ENCODE measurements around the gene FGF2. TPM values are rescaled to one million over a fixed set of nuclear protein-coding genes. Genes with fewer than 3 reads are reported as not detected.
"Not testable (repeated sequence)": the region's sequence is repeated elsewhere in the genome, so short reads cannot be mapped to it uniquely, and the experiment has no call there.

The FGF2 gene
- polyA plus RNA-seq, 1 donor = 3.0 TPM

GRCh38 chr4:122810669-122811068 is 16.0 kb upstream of the FGF2 start:
- H3K4me3 ChIP-seq (ENCODE audit: low read length) = no peak overlapping the region
- H3K4me1 ChIP-seq (ENCODE audit: control insufficient read depth, insufficient read depth, low read length) = no peaks in the 10 kb centered on the region
- H3K9me3 ChIP-seq (ENCODE audit: control insufficient read depth, low read depth, low read length) = peaks cover 3% of the 10 kb centered on the region
- no peaks in the 10 kb centered on the region for H3K27me3 ChIP-seq (ENCODE audit: control insufficient read depth, insufficient read depth, low read length)
- WGBS (ENCODE audit: insufficient coverage, low lambda C conversion rate) = no CpG with 5 or more reads among the region's 1 CpG
- no peaks in the 10 kb centered on the region for H3K36me3 ChIP-seq (ENCODE audit: control insufficient read depth, insufficient read depth, low read length)
- no peak overlapping the region for H3K27ac ChIP-seq (ENCODE audit: low read length)
- no peak for DNase-seq

GRCh38 chr4:122811781-122812180 is 14.8 kb upstream of the FGF2 start:
- no CpG with 5 or more reads among the region's 32 CpGs for WGBS (ENCODE audit: insufficient coverage, low lambda C conversion rate)
- not testable (repeated sequence) for H3K27me3 ChIP-seq (ENCODE audit: control insufficient read depth, insufficient read depth, low read length); H3K9me3 ChIP-seq (ENCODE audit: control insufficient read depth, low read depth, low read length); H3K27ac ChIP-seq (ENCODE audit: low read length); H3K4me3 ChIP-seq (ENCODE audit: low read length); H3K36me3 ChIP-seq (ENCODE audit: control insufficient read depth, insufficient read depth, low read length); DNase-seq; H3K4me1 ChIP-seq (ENCODE audit: control insufficient read depth, insufficient read depth, low read length)

GRCh38 chr4:122812823-122813222 is 13.8 kb upstream of the FGF2 start:
- not testable (repeated sequence) for DNase-seq; H3K36me3 ChIP-seq (ENCODE audit: control insufficient read depth, insufficient read depth, low read length); H3K4me3 ChIP-seq (ENCODE audit: low read length); H3K4me1 ChIP-seq (ENCODE audit: control insufficient read depth, insufficient read depth, low read length); H3K9me3 ChIP-seq (ENCODE audit: control insufficient read depth, low read depth, low read length); H3K27me3 ChIP-seq (ENCODE audit: control insufficient read depth, insufficient read depth, low read length); H3K27ac ChIP-seq (ENCODE audit: low read length)
- no CpG with 5 or more reads among the region's 3 CpGs for WGBS (ENCODE audit: insufficient coverage, low lambda C conversion rate)

GRCh38 chr4:122814426-122814825 is 12.2 kb upstream of the FGF2 start:
- peaks cover 3% of the 10 kb centered on the region for H3K9me3 ChIP-seq (ENCODE audit: control insufficient read depth, low read depth, low read length)
- no peak for DNase-seq
- no peaks in the 10 kb centered on the region for H3K4me1 ChIP-seq (ENCODE audit: control insufficient read depth, insufficient read depth, low read length)
- H3K27ac ChIP-seq (ENCODE audit: low read length) = no peak overlapping the region
- no peaks in the 10 kb centered on the region for H3K36me3 ChIP-seq (ENCODE audit: control insufficient read depth, insufficient read depth, low read length)
- H3K27me3 ChIP-seq (ENCODE audit: control insufficient read depth, insufficient read depth, low read length) = no peaks in the 10 kb centered on the region
- no peak overlapping the region for H3K4me3 ChIP-seq (ENCODE audit: low read length)
- WGBS (ENCODE audit: insufficient coverage, low lambda C conversion rate) = 93% methylated on average over 2 of the region's 2 CpGs

- Histone ChIP-seq H3K27me3 (ENCODE audit: control insufficient read depth, insufficient read depth, low read length) (no peaks in the 10 kb centered on the region), H3K4me3 (ENCODE audit: low read length) (no peak overlapping the region), H3K27ac (ENCODE audit: low read length) (no peak overlapping the region), H3K36me3 (ENCODE audit: control insufficient read depth, insufficient read depth, low read length) (no peaks in the 10 kb centered on the region), H3K4me1 (ENCODE audit: control insufficient read depth, insufficient read depth, low read length) (no peaks in the 10 kb centered on the region), H3K9me3 (ENCODE audit: control insufficient read depth, low read depth, low read length) (peaks cover 3% of the 10 kb centered on the region)
- WGBS (ENCODE audit: insufficient coverage, low lambda C conversion rate) = 100% methylated on average over 1 of the region's 6 CpGs
- no peak for DNase-seq
These were observed 11.4 kb upstream of the FGF2 start for GRCh38 chr4:122815248-122815647.

GRCh38 chr4:122816476-122816875 is 10.2 kb upstream of the FGF2 start:
- Histone ChIP-seq H3K9me3 (ENCODE audit: control insufficient read depth, low read depth, low read length) (no peaks in the 10 kb centered on the region), H3K4me3 (ENCODE audit: low read length) (no peak overlapping the region), H3K27ac (ENCODE audit: low read length) (no peak overlapping the region), H3K36me3 (ENCODE audit: control insufficient read depth, insufficient read depth, low read length) (no peaks in the 10 kb centered on the region), H3K27me3 (ENCODE audit: control insufficient read depth, insufficient read depth, low read length) (peaks cover 4% of the 10 kb centered on the region), H3K4me1 (ENCODE audit: control insufficient read depth, insufficient read depth, low read length) (no peaks in the 10 kb centered on the region)
- no peak for DNase-seq
- 80% methylated on average over 1 of the region's 4 CpGs for WGBS (ENCODE audit: insufficient coverage, low lambda C conversion rate)

- no peaks in the 10 kb centered on the region for H3K9me3 ChIP-seq (ENCODE audit: control insufficient read depth, low read depth, low read length)
- H3K4me3 ChIP-seq (ENCODE audit: low read length) = no peak overlapping the region
- H3K4me1 ChIP-seq (ENCODE audit: control insufficient read depth, insufficient read depth, low read length) = no peaks in the 10 kb centered on the region
- DNase-seq = no peak
- no peaks in the 10 kb centered on the region for H3K36me3 ChIP-seq (ENCODE audit: control insufficient read depth, insufficient read depth, low read length)
- H3K27me3 ChIP-seq (ENCODE audit: control insufficient read depth, insufficient read depth, low read length) = peaks cover 8% of the 10 kb centered on the region
- no CpG with 5 or more reads among the region's 7 CpGs for WGBS (ENCODE audit: insufficient coverage, low lambda C conversion rate)
- H3K27ac ChIP-seq (ENCODE audit: low read length) = no peak overlapping the region
These were observed 6.8 kb upstream of the FGF2 start for GRCh38 chr4:122819708-122820449.

- no CpG with 5 or more reads among the region's 1 CpG for WGBS (ENCODE audit: insufficient coverage, low lambda C conversion rate)
- no peaks in the 10 kb centered on the region for H3K36me3 ChIP-seq (ENCODE audit: control insufficient read depth, insufficient read depth, low read length)
- H3K4me3 ChIP-seq (ENCODE audit: low read length) = no peak overlapping the region
- H3K27ac ChIP-seq (ENCODE audit: low read length) = no peak overlapping the region
- DNase-seq = no peak
- H3K4me1 ChIP-seq (ENCODE audit: control insufficient read depth, insufficient read depth, low read length) = no peaks in the 10 kb centered on the region
- H3K27me3 ChIP-seq (ENCODE audit: control insufficient read depth, insufficient read depth, low read length) = peaks cover 15% of the 10 kb centered on the region
- no peaks in the 10 kb centered on the region for H3K9me3 ChIP-seq (ENCODE audit: control insufficient read depth, low read depth, low read length)
These were observed 5.5 kb upstream of the FGF2 start for GRCh38 chr4:122821092-122821491.

- Histone ChIP-seq H3K4me1 (ENCODE audit: control insufficient read depth, insufficient read depth, low read length) (no peaks in the 10 kb centered on the region), H3K27me3 (ENCODE audit: control insufficient read depth, insufficient read depth, low read length) (peaks cover 25% of the 10 kb centered on the region), H3K9me3 (ENCODE audit: control insufficient read depth, low read depth, low read length) (peaks cover 2% of the 10 kb centered on the region), H3K36me3 (ENCODE audit: control insufficient read depth, insufficient read depth, low read length) (no peaks in the 10 kb centered on the region), H3K4me3 (ENCODE audit: low read length) (no peak overlapping the region), H3K27ac (ENCODE audit: low read length) (no peak overlapping the region)
- DNase-seq = no peak
- WGBS (ENCODE audit: insufficient coverage, low lambda C conversion rate) = 100% methylated on average over 2 of the region's 2 CpGs
These were observed 4.2 kb upstream of the FGF2 start for GRCh38 chr4:122822466-122822865.

GRCh38 chr4:122823476-122823875 is 3.2 kb upstream of the FGF2 start:
- no peaks in the 10 kb centered on the region for H3K36me3 ChIP-seq (ENCODE audit: control insufficient read depth, insufficient read depth, low read length)
- no peak overlapping the region for H3K27ac ChIP-seq (ENCODE audit: low read length)
- H3K27me3 ChIP-seq (ENCODE audit: control insufficient read depth, insufficient read depth, low read length) = peaks cover 35% of the 10 kb centered on the region
- no peaks in the 10 kb centered on the region for H3K4me1 ChIP-seq (ENCODE audit: control insufficient read depth, insufficient read depth, low read length)
- H3K4me3 ChIP-seq (ENCODE audit: low read length) = no peak overlapping the region
- H3K9me3 ChIP-seq (ENCODE audit: control insufficient read depth, low read depth, low read length) = peaks cover 2% of the 10 kb centered on the region
- 67% methylated on average over 1 of the region's 2 CpGs for WGBS (ENCODE audit: insufficient coverage, low lambda C conversion rate)
- no peak for DNase-seq

GRCh38 chr4:122824616-122825015 is 2.0 kb upstream of the FGF2 start:
- no peak overlapping the region for H3K4me3 ChIP-seq (ENCODE audit: low read length)
- H3K9me3 ChIP-seq (ENCODE audit: control insufficient read depth, low read depth, low read length) = peaks cover 2% of the 10 kb centered on the region
- no peaks in the 10 kb centered on the region for H3K36me3 ChIP-seq (ENCODE audit: control insufficient read depth, insufficient read depth, low read length)
- DNase-seq = no peak
- H3K27ac ChIP-seq (ENCODE audit: low read length) = no peak overlapping the region
- no CpG with 5 or more reads among the region's 2 CpGs for WGBS (ENCODE audit: insufficient coverage, low lambda C conversion rate)
- no peaks in the 10 kb centered on the region for H3K4me1 ChIP-seq (ENCODE audit: control insufficient read depth, insufficient read depth, low read length)
- peaks cover 46% of the 10 kb centered on the region for H3K27me3 ChIP-seq (ENCODE audit: control insufficient read depth, insufficient read depth, low read length)

Measured in large intestine (tissue), 3 donors.